GM12874 (cell line): ENCODE results near the gene FTO.

Experiments used
- TF ChIP-seq, protein P1 (sequence below): IDR thresholded peaks from 2 replicates; pipeline ENCODE4 v1.5.1; 2011; ENCODE audit warnings: low read depth, mild to moderate bottlenecking, control low read depth, low read length, moderate library complexity; ENCODE audit not compliant: insufficient read depth

Gene FTO

DNA sequence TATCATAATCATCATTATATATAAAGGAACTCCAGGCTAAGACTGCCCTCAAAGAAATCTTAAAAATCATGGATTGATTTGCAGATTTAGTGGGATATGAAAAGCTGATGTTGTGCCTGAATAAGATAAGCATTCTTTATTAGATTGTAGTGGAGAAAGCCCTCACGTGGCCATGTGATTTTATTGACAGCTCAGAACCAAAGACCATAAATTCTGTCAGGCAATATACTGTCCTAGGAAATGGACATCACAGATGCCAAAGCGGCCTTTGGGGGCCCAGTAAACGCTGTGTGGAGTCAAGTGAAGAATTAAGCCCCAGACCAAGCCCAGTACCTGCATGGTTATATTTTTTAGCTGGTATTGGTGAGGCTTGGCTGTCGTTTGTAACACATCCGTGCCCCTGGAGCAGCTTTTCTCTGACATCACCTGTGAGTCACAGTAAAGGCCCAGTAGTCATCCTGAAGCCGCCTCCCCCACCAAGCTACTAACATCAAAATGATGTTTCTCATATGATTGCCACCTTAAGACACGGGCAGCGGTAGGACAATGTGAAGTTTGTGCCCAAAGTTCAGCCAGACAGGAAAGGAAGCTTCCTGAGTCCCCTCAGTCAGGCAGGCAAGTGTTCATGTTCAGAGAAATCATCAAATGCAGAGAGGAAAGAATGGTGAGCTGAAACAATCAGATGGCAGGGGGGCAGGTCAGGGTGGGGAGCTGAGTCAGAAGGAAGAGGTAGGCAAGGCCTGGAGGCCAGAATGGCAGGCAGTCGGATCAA lies 373.3 kb downstream of the FTO start:
- TF ChIP-seq, protein P1, sequence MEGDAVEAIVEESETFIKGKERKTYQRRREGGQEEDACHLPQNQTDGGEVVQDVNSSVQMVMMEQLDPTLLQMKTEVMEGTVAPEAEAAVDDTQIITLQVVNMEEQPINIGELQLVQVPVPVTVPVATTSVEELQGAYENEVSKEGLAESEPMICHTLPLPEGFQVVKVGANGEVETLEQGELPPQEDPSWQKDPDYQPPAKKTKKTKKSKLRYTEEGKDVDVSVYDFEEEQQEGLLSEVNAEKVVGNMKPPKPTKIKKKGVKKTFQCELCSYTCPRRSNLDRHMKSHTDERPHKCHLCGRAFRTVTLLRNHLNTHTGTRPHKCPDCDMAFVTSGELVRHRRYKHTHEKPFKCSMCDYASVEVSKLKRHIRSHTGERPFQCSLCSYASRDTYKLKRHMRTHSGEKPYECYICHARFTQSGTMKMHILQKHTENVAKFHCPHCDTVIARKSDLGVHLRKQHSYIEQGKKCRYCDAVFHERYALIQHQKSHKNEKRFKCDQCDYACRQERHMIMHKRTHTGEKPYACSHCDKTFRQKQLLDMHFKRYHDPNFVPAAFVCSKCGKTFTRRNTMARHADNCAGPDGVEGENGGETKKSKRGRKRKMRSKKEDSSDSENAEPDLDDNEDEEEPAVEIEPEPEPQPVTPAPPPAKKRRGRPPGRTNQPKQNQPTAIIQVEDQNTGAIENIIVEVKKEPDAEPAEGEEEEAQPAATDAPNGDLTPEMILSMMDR, result no peak

DNA sequence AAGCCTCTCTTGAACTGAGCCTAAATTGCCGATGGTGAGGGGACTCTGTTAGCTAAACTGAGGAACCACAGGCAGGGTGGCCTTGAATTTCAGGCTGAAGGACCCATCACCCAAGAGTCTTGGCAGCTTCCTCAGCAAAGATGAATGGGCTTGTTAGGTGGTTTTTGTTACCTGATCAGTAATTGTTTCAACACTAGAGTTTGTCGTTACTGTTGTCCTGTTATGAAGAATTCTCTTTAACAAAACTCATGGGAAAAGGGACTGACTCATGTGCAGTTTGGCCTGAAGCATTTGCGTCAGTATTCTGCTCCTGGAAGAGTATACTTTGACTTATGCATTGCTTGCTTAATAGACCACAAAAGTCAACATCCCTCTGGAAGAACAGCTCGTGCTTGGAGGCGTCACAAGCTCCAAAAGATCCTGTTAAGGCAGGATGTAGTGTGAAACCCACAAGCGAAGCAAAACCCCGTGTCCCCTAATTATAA lies 376.6 kb downstream of the FTO start:
- TF ChIP-seq, protein P1, result no peak

DNA sequence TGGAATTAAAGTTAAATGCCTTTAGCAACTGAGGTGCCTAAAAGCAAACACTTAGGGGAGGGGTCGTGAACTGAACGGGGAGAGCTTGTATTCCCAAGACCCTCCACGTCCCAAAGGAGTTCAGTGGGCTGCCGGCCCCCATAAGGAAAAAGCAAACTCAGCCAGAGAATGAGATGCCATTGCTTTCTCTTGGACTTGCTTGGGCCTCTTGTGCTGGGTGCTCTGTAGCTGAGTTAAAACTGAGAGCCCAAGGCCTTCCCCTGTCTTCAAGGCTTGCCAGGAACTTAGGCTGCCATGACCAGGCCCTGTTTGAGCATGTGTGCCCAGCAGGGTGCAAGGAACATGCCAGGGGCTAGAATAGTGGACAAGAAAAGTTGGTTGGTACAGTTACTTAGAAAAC lies 382.8 kb downstream of the FTO start:
- TF ChIP-seq, protein P1, result no peak

DNA sequence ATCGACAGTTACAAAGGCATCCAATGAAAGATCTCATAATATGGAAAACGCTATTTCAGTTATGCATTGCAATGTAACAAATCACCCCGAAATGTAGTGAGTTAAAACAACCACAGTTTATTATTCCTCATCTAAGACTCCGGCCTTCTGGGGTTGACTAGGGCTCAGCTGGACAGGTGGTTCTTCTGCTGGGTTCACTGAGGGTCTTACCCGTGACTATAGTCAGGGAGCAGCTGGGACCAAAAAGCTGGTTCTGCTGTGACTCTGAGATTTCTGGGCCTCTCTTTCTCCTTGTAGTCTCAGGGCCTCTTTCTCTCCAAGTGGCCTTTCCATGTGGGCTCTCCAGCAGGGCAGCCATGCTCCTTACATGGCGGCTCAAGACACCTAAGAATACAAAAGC lies 386.6 kb downstream of the FTO start:
- TF ChIP-seq, protein P1, result no peak

DNA sequence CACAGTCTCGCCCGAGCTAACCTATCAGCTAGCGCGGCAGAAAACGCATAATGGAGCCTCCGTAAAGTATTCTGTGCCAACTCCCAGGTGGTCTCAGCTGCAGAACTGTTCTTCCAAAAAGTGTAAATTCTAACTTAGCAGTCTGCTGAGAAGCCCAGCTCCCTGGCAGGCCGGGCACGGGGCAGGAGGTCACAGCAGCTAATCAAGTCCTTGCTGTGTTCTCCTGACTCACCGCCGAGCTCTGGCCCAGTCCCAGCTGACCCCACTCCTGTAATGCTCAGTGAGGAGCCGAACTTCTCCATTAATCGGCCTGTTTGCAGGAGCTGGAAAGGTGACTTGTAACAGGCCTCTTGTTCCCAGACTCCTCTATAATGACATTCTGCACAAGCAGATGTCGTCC lies 389.3 kb downstream of the FTO start:
- TF ChIP-seq, protein P1, result no peak

DNA sequence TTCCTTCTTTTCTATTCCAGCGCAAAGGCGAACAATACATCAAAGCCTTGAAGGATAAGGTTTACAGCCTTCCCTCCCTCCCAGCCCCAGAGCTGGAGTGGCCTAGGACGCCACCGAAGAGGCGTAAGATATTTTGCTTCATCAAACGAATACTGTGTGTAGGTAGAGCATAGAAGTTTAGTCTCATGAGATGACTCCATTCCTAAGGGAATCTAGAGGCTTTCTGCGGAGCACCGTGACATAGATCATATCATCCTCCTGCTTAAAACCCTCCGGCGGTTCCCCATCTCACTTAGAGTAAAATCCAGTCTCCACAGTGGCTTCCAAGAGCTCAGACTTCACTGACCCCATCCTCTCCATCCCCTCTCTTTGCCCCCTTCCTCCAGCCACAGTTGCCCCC lies 390.7 kb downstream of the FTO start:
- TF ChIP-seq, protein P1, result no peak

DNA sequence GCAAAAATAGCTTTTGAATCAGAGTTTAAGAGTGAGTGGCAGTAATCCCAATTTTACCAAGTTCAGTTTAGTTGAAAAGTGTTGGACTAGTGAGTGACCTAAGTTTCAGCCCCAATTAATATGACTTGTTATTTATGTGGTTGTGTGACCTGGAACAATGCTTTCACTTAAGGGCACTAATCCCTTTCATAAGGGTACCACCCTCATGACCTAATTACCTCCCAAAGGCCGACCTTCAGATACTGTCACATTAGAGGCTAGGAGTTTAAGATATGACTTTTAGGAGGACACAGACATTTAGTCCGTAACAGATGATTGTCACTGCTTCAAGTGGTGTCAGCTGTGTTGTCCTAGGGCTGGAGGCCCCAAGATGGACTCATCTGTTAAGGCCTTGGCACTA lies 392.7 kb downstream of the FTO start:
- TF ChIP-seq, protein P1, result no peak

DNA sequence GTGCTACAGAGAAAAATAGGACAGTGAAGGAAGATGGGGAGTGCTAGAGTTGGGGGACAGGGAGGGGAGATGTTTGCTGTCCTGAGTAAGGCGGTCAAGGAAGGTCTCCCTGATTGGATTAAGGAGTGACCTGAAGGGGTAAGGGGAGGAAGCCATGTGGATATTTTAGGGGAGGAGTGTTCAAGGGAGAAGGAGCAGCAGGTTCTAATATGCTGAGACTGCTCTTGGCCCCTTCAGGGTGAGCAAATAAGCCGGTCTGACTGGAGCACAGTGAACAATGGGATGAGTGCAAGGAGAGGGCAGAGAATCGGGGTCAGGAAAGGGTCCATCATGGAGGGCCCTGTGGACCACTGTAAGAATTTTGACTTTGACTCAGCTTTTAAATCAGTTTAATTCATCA lies 393.8 kb downstream of the FTO start:
- TF ChIP-seq, protein P1, result no peak
